ENCODE results near the gene COL27A1.

DNA sequence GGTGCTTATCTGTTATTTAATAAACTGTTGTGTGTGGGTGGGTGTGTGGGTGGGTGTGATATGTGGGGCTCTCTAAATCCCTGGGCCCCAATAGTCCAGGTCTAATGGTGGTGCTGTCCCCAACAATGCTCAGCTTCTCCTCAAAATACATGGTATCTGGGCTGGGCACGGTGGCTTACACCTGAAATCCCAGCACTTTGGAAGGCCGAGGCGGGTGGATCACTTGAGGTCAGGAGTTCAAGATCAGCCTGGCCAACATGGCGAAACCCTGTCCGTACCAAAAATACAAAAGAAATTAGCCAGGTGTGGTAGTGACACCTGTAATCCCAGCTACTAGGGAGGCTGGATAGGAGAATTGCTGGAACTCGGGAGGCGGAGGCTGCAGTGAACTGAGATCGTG, 163.1 kb downstream of the COL27A1 start:
- TF ChIP-seq CTCF (conservative IDR thresholded peaks at IDR 0.05; ENCODE audit: low read depth, low read length) (no peak), EZH2 (IDR thresholded peaks at IDR 0.05; ENCODE audit: borderline replicate concordance, low read depth, low read length, poor library complexity, severe bottlenecking) (no peak)

Data from A673 (cell line).